PC-3 (cell line): Measurements from ENCODE around the gene CTNNA3.

Experiments
- EZH2phosphoT487 ChIP-seq: fragments of 300-600 bp; sonication (generic); IDR thresholded peaks from 2 replicates; pipeline ENCODE4 v1.6.1; 2018; ENCODE audit warnings: mild to moderate bottlenecking, antibody characterized with exemption, low read length, borderline replicate concordance
- TF ChIP-seq, protein P1 (sequence below): fragments of 300-600 bp; sonication (generic); conservative IDR thresholded peaks from 2 replicates; pipeline ENCODE4 v1.5.1; 2017; ENCODE audit warnings: antibody characterized with exemption, low read depth, mild to moderate bottlenecking, low read length

DNA sequence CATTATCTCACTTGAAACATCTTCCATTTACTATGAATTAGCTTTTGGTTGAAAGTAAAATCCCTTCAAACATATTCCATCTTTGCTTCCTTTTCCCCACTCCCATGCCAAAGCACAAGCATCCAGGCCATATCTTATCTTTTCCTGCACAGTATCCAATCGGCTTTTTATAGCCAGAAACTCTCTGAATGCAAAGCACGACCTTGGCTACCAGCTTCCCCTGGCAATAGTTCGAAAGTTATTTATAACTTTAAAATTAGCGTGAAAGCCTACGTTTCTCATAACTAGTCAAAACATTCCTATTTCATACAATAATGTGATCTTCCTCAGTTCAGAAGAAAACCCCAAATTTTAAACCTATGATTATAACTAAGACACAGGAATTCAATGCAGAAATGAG lies 440 bp downstream of the CTNNA3 start:
- TF ChIP-seq, protein P1, sequence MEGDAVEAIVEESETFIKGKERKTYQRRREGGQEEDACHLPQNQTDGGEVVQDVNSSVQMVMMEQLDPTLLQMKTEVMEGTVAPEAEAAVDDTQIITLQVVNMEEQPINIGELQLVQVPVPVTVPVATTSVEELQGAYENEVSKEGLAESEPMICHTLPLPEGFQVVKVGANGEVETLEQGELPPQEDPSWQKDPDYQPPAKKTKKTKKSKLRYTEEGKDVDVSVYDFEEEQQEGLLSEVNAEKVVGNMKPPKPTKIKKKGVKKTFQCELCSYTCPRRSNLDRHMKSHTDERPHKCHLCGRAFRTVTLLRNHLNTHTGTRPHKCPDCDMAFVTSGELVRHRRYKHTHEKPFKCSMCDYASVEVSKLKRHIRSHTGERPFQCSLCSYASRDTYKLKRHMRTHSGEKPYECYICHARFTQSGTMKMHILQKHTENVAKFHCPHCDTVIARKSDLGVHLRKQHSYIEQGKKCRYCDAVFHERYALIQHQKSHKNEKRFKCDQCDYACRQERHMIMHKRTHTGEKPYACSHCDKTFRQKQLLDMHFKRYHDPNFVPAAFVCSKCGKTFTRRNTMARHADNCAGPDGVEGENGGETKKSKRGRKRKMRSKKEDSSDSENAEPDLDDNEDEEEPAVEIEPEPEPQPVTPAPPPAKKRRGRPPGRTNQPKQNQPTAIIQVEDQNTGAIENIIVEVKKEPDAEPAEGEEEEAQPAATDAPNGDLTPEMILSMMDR, result no peak
- TF ChIP-seq EZH2phosphoT487, result no peak
